ENCODE measurements around the gene VRK1. TPM values are rescaled to one million over a fixed set of nuclear protein-coding genes. Genes with fewer than 3 reads are reported as not detected.
A peak's percentile ranks its signal among the peaks of the same experiment; 100 is the strongest.
"Not testable (repeated sequence)": the region's sequence is repeated elsewhere in the genome, so short reads cannot be mapped to it uniquely, and the experiment has no call there.

The VRK1 gene, protein sequence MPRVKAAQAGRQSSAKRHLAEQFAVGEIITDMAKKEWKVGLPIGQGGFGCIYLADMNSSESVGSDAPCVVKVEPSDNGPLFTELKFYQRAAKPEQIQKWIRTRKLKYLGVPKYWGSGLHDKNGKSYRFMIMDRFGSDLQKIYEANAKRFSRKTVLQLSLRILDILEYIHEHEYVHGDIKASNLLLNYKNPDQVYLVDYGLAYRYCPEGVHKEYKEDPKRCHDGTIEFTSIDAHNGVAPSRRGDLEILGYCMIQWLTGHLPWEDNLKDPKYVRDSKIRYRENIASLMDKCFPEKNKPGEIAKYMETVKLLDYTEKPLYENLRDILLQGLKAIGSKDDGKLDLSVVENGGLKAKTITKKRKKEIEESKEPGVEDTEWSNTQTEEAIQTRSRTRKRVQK
- 37.1 and 45.6 TPM in 2 replicates for total RNA-seq (2014; rRNA removed; shearing (Covaris generic))
- polyA plus RNA-seq (2015; cell fraction: cytosol; rRNA removed), result 19.8 and 23.1 TPM in 2 replicates
- polyA plus RNA-seq (2015; cell fraction: nucleus; rRNA removed), result 21.1 and 24.4 TPM in 2 replicates

DNA sequence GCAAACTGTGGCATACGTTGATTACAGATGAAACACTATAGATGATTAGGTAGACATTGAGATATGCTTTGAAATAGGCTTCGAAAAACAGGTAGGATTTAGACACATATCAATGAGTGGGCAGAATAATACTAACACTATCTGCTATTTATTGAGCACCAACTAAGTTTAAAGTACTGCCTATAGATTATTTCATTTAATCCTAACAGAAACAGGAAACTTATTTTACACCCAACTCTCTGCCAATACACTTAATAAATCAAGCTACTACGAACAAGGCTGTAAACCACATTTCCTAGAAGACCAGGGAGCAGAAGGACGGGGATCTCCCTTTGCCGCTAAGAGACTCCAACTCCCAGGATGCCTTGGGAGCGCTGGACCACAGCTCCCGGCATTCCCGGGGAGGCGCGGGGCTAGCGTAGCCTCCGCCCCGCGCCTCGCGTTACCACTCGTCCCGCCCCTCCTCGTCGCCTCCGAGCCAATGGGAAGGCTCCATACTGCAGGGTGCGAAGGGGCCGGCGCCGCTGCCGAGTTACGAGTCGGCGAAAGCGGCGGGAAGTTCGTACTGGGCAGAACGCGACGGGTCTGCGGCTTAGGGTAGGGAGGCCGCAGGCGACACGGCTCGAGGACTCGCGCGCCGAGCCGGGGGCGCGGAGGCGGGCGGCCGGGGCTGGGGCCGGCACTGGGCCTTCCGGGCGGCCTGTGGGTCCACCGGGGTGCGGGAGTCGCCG is at the start of gene VRK1:
Gene VRK1 (plus strand): TSS at position 532 of the 731 bp plus-strand sequence. CDS start 36,090 bp downstream, outside the sequence.
- in situ Hi-C loops (cut with HindIII; ENCODE audit: low pct_unique_long_range_greater_than_20kb, low sequenced_read_pairs), result no loop called here
- peak; percentile 96 for DNase-seq (ENCODE audit: low read depth, low spot score)

DNA sequence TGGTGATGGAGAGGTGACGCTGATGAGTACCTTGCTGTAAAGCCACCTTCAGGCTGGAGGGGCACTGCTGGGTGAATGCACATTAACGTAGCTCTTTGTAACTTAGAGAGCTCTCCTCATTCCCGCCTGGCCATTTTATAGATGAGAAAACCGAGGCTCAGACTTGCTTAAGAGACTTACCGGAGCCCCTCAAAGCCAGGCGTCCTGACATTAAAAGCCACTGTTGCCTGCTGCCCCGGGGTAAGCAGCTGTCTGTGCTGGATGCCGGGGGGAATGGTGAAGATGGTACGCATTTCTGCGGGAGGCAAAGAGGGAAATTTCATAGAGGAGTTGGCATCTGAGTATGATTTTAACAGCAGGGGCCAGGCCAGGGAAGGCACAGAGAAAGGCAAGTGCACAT is 49.6 kb upstream of the VRK1 start:
- DNase-seq (ENCODE audit: low read depth, low spot score), result no peak
- in situ Hi-C loops (cut with HindIII; ENCODE audit: low pct_unique_long_range_greater_than_20kb, low sequenced_read_pairs), result no loop called here

DNA sequence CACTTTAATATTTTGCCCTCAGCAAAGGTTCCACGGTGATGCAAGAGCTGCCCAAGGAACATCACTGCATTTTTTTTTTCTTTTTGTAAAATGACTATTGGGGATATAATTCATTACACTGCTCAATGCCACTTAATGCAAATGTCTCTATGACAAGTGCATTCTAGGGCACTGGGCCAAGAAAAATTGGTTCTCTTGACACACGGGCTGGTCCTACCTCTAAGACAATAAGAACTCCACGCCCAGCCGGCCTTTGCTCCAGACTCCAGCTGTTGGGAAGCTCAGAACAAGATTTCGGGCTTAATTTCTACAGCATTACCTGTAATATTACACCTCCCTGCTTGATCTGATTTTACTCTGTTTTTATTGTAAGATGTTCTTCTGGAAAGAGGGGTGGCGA is 48.8 kb upstream of the VRK1 start:
- in situ Hi-C loops (cut with HindIII; ENCODE audit: low pct_unique_long_range_greater_than_20kb, low sequenced_read_pairs), result no loop called here
- DNase-seq (ENCODE audit: low read depth, low spot score), result no peak

DNA sequence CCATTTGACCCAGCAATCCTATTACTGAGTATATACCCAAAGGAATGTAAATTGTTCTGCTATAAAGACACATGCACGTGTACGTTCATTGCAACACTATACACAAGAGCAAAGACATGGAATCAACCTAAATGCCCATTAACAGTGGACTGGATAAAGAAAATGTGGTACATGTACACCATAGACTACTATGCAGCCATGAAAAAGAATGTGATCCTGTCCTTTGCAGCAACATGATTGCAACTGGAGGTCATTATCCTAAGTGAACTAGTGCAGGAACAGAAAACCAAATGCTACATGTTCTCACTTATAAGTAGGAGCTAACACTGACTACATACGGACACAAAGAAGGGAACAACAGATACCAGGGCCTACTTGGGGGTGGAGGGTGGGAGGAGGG is 45.7 kb upstream of the VRK1 start:
- in situ Hi-C loops (cut with HindIII; ENCODE audit: low pct_unique_long_range_greater_than_20kb, low sequenced_read_pairs), result no loop called here
- no peak for DNase-seq (ENCODE audit: low read depth, low spot score)

DNA sequence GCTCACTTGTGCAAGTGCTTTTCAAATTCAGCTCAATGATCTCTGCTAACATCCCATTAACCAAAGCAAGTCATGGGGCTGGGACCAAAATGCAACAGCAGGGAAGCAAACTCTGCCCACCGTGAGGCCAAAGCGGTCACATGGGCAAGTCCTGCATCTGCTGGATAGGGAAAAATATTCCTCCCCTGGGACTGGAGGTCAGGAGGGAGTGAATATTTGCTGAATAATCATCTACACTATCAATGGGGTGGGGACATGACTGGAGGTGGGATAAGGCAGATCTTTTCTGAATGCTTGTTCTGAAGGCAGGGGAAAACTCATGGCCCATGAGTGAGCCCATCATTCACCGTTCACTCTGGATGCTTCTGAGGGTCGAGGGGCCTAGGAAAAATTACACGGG is 45.1 kb upstream of the VRK1 start:
- no peak for DNase-seq (ENCODE audit: low read depth, low spot score)
- in situ Hi-C loops (cut with HindIII; ENCODE audit: low pct_unique_long_range_greater_than_20kb, low sequenced_read_pairs), result no loop called here

DNA sequence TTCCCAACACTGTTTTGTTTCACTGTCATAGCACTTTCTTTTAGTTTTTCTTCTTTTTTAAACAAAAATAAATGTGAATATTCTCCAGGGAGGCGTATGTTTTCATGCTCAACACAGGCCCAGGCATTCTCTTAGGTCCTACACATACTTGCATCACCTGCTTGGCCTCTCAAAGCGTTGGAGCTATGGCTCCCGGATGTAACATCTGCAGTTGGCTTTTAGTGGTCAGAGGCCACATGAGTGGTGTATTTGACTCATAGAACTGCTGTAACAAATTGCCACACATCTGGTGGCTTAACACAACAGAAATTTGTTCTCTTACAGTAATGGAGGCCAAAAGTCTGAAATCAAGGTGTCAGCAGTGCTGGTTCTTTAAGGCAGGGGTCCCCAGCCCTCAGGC is 44.6 kb upstream of the VRK1 start:
- in situ Hi-C loops (cut with HindIII; ENCODE audit: low pct_unique_long_range_greater_than_20kb, low sequenced_read_pairs), result no loop called here
- no peak for DNase-seq (ENCODE audit: low read depth, low spot score)

DNA sequence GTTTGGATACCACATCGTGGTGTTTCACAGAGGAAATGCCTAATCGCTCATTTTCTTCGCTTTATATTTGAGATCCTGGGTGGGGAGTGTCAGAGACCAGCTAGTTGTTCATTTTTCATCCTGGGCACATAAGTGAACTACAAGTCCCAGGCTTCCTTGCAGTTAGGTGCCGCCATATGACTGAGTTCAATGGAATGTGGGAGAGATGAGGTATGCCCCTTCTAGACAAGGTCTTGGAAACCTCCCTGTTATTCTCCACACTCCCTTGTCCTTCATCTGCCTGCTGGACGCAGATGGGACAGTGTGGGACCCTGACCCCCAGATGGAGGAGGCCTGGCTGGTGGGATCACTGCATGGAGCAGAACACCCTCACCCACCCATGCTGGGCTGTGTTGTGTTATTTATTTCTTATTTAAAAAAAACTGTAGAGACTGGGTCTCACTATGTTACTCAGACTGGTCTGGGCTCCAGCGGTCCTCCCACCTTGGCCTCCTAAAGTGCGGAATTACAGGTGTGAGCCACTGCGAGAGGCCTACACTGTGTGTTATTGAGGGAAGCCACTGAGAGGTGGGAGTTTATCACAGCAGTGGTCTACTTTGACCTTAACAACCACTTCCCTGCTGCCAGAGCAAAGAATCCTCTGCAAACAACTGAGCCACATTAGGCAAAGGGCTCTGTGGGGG is 42.9 kb upstream of the VRK1 start:
- in situ Hi-C loops (cut with HindIII; ENCODE audit: low pct_unique_long_range_greater_than_20kb, low sequenced_read_pairs), result no loop called here
- DNase-seq (ENCODE audit: low read depth, low spot score), result no peak

DNA sequence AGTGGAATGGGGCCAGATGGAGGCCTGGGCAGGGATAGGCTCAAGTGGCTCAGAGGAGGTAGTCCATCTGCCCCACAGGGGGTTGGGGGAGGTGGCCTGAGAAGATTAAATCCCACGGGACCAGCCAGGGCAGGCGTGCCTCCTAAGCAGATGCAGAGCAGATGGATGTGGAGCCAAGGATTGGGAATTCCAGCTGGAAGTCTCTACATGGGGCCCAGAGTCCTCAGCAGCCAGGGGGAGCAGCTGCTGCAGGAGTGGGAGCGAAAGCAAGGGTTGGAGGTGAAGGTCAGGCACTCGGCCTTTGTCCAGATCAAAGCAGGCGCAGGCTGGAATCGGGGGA is 42.4 kb upstream of the VRK1 start:
- in situ Hi-C loops (cut with HindIII; ENCODE audit: low pct_unique_long_range_greater_than_20kb, low sequenced_read_pairs), result no loop called here
- peak; percentile 21 for DNase-seq (ENCODE audit: low read depth, low spot score)

DNA sequence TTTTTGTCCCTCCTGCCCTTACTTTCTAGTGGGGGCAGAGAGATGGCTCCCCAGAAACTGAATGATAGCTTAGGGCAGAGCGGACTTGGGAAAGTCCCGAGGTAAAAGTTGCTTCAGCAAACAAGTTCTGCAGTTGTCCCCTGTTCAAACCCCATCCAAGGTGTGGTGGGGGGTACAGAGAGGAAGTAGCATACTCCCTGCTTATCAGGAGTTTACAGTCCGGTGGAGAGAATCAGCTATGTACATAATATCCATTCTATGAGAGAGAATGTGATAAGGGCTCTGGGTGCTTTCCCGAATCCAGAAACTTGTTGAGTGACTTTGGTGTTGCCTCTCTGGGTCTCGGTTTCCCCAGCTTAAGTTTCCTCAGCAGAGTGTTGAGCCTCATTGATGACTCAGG is 40.4 kb upstream of the VRK1 start:
- DNase-seq (ENCODE audit: low read depth, low spot score), result no peak
- in situ Hi-C loops (cut with HindIII; ENCODE audit: low pct_unique_long_range_greater_than_20kb, low sequenced_read_pairs), result no loop called here

DNA sequence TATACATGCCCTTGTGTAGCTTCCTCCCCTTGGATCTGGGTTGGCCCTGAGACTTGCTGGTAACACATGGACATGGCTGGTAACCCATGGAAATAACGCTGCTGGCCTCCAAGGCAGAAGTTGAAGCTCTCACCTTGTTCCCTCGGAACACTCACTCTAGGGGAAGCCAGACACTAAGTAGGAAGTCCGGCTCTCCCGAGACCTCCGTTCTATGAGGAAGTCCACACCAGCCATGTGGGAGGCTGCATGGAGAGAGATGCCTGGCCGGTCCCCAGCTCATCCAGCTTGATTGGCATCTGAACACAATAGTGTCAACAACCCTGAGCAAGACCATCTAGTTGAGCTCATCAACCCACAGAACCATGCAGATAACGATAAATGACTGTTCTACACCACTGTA is 39.7 kb upstream of the VRK1 start:
- no peak for DNase-seq (ENCODE audit: low read depth, low spot score)
- in situ Hi-C loops (cut with HindIII; ENCODE audit: low pct_unique_long_range_greater_than_20kb, low sequenced_read_pairs), result no loop called here

DNA sequence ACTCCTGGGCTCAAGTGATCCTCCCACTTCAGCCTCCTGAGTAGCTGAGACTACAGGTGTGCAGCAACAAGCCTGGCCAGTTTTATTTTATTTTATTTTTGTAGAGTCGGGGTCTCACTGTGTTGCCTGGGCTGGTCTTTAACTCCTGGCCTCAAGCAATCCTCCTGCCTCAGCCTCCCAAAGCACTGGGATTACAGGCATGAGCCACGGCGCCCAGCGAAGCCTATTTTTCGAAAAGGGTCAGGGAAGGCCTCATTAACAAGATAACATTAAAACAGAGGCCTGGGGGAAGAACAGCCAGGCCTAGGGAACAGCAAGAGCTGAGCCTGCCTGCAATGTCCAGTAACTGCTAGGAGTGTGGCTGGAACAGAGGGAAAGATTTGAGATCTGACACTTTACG is 36.1 kb upstream of the VRK1 start:
- no peak for DNase-seq (ENCODE audit: low read depth, low spot score)
- in situ Hi-C loops (cut with HindIII; ENCODE audit: low pct_unique_long_range_greater_than_20kb, low sequenced_read_pairs), result no loop called here

DNA sequence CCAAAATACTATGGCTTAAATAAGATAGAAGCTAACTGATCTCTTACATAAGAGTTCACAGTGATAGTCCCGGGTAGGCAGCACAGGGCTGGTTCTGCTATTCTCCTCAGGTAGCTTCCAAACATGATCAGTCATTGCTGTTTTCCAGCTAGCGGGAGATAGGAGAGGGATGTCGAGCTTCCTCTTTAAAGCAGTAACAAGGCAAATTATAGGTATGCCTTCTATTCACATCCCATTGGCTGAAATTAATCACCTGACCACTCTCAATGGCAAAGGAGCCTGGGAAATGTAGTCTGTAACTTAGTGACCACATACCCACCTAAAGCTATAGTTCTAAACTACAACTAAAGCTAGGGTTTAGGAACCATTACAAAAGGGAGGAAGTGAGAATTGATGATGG is 34.5 kb upstream of the VRK1 start:
- peak; percentile 92 for DNase-seq (ENCODE audit: low read depth, low spot score)
- in situ Hi-C loops (cut with HindIII; ENCODE audit: low pct_unique_long_range_greater_than_20kb, low sequenced_read_pairs), result no loop called here

DNA sequence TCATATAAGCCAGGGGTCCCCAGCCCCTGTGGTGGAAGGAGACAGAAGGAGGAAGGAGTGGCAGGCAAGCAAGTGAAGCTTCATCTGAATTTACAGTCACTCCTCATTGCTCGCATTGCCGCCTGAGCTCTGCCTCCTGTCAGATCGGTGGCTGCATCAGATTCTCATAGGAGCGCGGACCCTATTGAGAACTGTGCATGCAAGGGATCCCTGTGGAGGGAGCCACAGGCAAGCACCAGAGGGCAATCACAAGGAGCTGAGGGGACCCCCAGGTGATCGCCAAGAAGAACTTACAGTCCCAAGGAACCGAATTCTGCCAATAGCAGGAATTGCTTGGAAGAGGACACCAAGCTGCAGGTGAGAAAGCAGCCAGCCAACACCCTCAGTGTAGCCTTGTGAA is 33.2 kb upstream of the VRK1 start:
- in situ Hi-C loops (cut with HindIII; ENCODE audit: low pct_unique_long_range_greater_than_20kb, low sequenced_read_pairs), result no loop called here
- no peak for DNase-seq (ENCODE audit: low read depth, low spot score)

DNA sequence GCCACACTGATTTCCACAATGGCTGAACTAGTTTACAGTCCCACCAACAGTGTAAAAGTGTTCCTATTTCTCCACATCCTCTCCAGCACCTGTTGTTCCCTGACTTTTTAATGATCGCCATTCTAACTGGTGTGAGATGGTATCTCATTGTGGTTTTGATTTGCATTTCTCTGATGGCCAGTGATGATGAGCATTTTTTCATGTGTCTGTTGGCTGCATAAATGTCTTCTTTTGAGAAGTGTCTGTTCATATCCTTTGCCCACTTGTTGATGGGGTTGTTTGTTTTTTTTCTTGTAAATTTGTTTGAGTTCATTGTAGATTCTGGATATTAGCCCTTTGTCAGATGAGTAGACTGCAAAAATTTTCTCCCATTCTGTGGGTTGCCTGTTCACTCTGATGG is 32.0 kb upstream of the VRK1 start:
- in situ Hi-C loops (cut with HindIII; ENCODE audit: low pct_unique_long_range_greater_than_20kb, low sequenced_read_pairs); DNase-seq (ENCODE audit: low read depth, low spot score): not testable (repeated sequence)

DNA sequence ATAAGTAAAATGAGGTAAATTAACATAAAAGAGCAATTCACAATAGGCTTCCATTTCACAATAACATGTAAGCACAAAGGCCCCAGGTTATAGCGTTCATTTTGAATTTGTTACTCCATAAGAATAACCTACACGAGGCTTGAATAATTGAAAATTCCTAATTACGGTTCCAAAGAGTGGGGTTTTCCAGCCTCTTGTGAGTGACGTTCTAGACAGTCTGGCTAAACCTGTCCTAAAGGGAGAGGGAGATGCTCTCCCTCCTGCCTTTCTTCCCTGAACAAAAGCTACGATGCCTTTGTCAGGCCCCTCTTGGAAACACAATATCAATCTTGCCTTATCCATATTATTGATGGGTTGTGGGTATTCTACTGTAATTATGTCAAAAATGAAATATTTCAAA is 24.3 kb upstream of the VRK1 start:
- no peak for DNase-seq (ENCODE audit: low read depth, low spot score)
- in situ Hi-C loops (cut with HindIII; ENCODE audit: low pct_unique_long_range_greater_than_20kb, low sequenced_read_pairs), result no loop called here

DNA sequence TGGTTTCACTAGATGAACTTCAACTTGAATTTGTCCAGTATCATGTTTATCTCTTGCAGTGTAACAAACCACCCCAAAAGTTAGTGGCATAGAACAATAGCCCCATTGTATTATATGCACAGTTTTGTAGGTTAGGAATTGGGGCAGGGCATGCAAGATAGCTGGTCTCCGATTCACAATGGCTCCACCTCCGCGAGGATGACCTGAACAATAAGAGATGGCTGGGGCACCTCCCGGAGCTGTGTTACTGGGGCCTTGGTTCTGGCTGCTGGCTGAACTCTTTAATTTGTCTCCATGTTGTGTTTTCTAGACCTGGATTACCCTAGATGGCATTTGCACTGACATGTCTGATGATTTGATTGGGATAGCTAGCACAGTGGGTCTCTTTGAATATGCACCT is 20.4 kb upstream of the VRK1 start:
- in situ Hi-C loops (cut with HindIII; ENCODE audit: low pct_unique_long_range_greater_than_20kb, low sequenced_read_pairs), result no loop called here
- no peak for DNase-seq (ENCODE audit: low read depth, low spot score)

DNA sequence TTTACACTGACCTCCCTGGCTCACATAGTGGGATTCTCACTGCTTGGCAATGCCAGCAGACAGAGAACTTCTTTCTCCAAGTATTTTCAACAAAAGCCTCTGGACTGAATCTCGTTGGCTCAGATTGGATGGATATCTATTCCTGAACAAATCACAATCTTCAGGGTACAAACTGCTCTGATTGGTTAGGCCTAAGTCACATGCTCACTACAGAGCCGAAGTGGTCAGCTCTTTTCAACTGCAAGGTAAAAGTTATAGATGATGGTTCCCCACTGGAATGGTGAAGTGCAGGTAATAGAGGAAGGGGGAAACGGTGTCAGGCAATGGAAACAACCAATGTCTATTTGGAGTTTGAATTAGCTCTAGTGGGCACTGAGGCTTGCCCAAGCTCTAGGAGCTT is 16.7 kb upstream of the VRK1 start:
- DNase-seq (ENCODE audit: low read depth, low spot score), result no peak
- in situ Hi-C loops (cut with HindIII; ENCODE audit: low pct_unique_long_range_greater_than_20kb, low sequenced_read_pairs), result no loop called here

DNA sequence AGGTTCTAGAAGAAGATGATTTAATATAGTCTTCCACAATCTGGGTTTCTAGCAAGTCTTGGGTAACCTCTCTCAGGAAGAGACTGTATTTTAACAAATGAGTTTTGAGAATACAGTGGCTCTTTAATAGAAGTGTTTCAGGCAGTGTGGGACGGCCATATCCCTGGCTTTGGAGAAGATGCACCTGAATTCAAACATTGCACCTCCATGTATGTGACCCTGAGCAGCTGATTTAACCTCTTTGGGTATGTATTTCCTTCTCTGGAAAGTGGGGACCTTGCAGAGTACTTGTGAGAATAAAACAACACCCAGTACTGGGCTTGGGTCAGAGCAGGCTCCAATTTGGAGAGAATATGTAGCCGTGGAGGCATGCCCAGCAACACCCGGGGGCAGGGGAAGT is 15.8 kb upstream of the VRK1 start:
- in situ Hi-C loops (cut with HindIII; ENCODE audit: low pct_unique_long_range_greater_than_20kb, low sequenced_read_pairs), result no loop called here
- no peak for DNase-seq (ENCODE audit: low read depth, low spot score)
